MCF 10A (cell line): ENCODE results near the gene PSMB10. TPM values are rescaled to one million over a fixed set of nuclear protein-coding genes. Genes with fewer than 3 reads are reported as not detected.

Experiments used
- BruUV-seq: library from RNA; stranded (reverse); fragments of 400-500 nt; replicated peaks from 2 replicates; lab custom pipeline; 2021; lab: Mats Ljungman, UMichigan
- CTCF ChIA-PET: fragments of 300-600 bp; sonication (Branson Sonifier 250); formaldehyde crosslinking; extraction: SDS; loops from one replicate; lab custom pipeline; 2021; ENCODE audit warnings: antibody characterized with exemption, inconsistent platforms; lab: Yijun Ruan, JAX
- POLR2A ChIA-PET: fragments of 300-600, 350-650 bp; sonication (Branson Sonifier 250); formaldehyde crosslinking; extraction: SDS; loops from one replicate; lab custom pipeline; 2020; ENCODE audit warnings: antibody characterized with exemption, inconsistent platforms; lab: Yijun Ruan, JAX
- DNase-seq: peaks from one replicate; pipeline ENCODE4 v3.0.0-alpha.2; 2018; ENCODE audit not compliant: unreplicated experiment
- H3K27ac Mint-ChIP-seq: one replicate; pipeline ENCODE4 v1.8.0; 2022; ENCODE audit warnings: mild to moderate bottlenecking, low read depth, mixed read lengths; ENCODE audit not compliant: unreplicated experiment
- H3K27me3 Mint-ChIP-seq: one replicate; pipeline ENCODE4 v1.8.0; 2022; ENCODE audit warnings: mixed read lengths; ENCODE audit not compliant: insufficient read depth, unreplicated experiment
- H3K36me3 Mint-ChIP-seq: one replicate; pipeline ENCODE4 v1.8.0; 2022; ENCODE audit warnings: mild to moderate bottlenecking, moderate library complexity, mixed read lengths; ENCODE audit not compliant: insufficient read depth, unreplicated experiment
- H3K4me1 Mint-ChIP-seq: one replicate; pipeline ENCODE4 v1.8.0; 2022; ENCODE audit warnings: mixed read lengths; ENCODE audit not compliant: insufficient read depth, unreplicated experiment
- H3K4me3 Mint-ChIP-seq: one replicate; pipeline ENCODE4 v1.8.0; 2022; ENCODE audit warnings: mild to moderate bottlenecking, moderate library complexity, mixed read lengths; ENCODE audit not compliant: unreplicated experiment
- H3K9me3 Mint-ChIP-seq: one replicate; pipeline ENCODE4 v1.8.0; 2022; ENCODE audit warnings: mixed read lengths; ENCODE audit not compliant: unreplicated experiment
- CTCF ChIP-seq: fragments of 200-600 bp; IDR thresholded peaks from one replicate; pipeline ENCODE4 v1.8.0; 2022; ENCODE audit warnings: antibody characterized with exemption, mild to moderate bottlenecking; ENCODE audit not compliant: unreplicated experiment
- intact Hi-C: fragments of 100-400 bp; cut with micrococcal nuclease; formaldehyde crosslinking; loops from 2 replicates; pipeline ENCODE4 v1.14.1; 2022
- total RNA-seq: library from RNA; stranded (reverse); gene quantifications from 2 replicates; pipeline ENCODE4 v1.2.3, GENCODE V29; 2022

Gene PSMB10
- total RNA-seq, 1 experiment from 2014 or later, result 32.7 TPM

GRCh38 chr16:67923414-67924116 lies 13.1 kb downstream of the PSMB10 start:
- BruUV-seq, result no TSS peak
- H3K4me3 Mint-ChIP-seq, result no peak overlapping the region
- H3K27ac Mint-ChIP-seq, result no peak overlapping the region
- TF ChIP-seq CTCF, result no peak
- peaks cover 13% of the 10 kb centered on the region for H3K36me3 Mint-ChIP-seq
- ChIA-PET CTCF (interaction anchor here (0.7 to 2.5 kb wide), 6 partner anchors 19 to 404 kb away, joined by 3 to 11 read pairs (median 4); no protein-coding TSS in a partner anchor), POLR2A (interaction anchor here (1.5 to 3.6 kb wide), 2 partner anchors 11 to 30 kb away, joined by 3 to 21 read pairs; no protein-coding TSS in a partner anchor)
- DNase-seq, result no peak
- H3K4me1 Mint-ChIP-seq, result no peaks in the 10 kb centered on the region
- no peaks in the 10 kb centered on the region for H3K27me3 Mint-ChIP-seq
- H3K9me3 Mint-ChIP-seq, result no peaks in the 10 kb centered on the region
- intact Hi-C loops, result no loop called here

GRCh38 chr16:67922740-67923139 lies 13.9 kb downstream of the PSMB10 start:
- intact Hi-C loops, result no loop called here
- Mint-ChIP-seq H3K27ac (no peak overlapping the region), H3K9me3 (no peaks in the 10 kb centered on the region), H3K27me3 (no peaks in the 10 kb centered on the region), H3K36me3 (peaks cover 15% of the 10 kb centered on the region), H3K4me1 (peaks cover 5% of the 10 kb centered on the region), H3K4me3 (no peak overlapping the region)
- ChIA-PET POLR2A (interaction anchor here (1.5 kb wide), 1 partner anchor 29 kb away, joined by 3 read pairs; no protein-coding TSS in a partner anchor), CTCF (interaction anchor here (0.7 to 2.1 kb wide), 6 partner anchors 13 to 117 kb away, joined by 3 to 11 read pairs (median 4); no protein-coding TSS in a partner anchor)
- no peak for DNase-seq
- BruUV-seq, result no TSS peak
- no peak for TF ChIP-seq CTCF

- no TSS peak for BruUV-seq
- Mint-ChIP-seq H3K4me1 (peaks cover 10% of the 10 kb centered on the region), H3K27me3 (no peaks in the 10 kb centered on the region), H3K36me3 (peaks cover 15% of the 10 kb centered on the region), H3K27ac (no peak overlapping the region), H3K4me3 (no peak overlapping the region), H3K9me3 (no peaks in the 10 kb centered on the region)
- intact Hi-C loops, result no loop called here
- no peak for DNase-seq
- ChIA-PET CTCF (interaction anchor here (0.7 to 2.1 kb wide), 5 partner anchors 13 to 118 kb away, joined by 3 to 11 read pairs (median 3); no protein-coding TSS in a partner anchor), POLR2A (no interaction called here)
- TF ChIP-seq CTCF, result no peak
Measured at GRCh38 chr16:67922221-67922620, 14.4 kb downstream of the PSMB10 start.

GRCh38 chr16:67919622-67920221 lies 16.9 kb downstream of the PSMB10 start:
- H3K4me1 Mint-ChIP-seq, result peaks cover 15% of the 10 kb centered on the region
- no peak for TF ChIP-seq CTCF
- ChIA-PET CTCF (interaction anchor here (0.8 to 1.6 kb wide), 5 partner anchors 9 to 103 kb away, joined by 3 to 8 read pairs (median 4); partner anchors contain the start of gene NRN1L), POLR2A (interaction anchor here (0.6 kb wide), 1 partner anchor 109 kb away, joined by 3 read pairs; no protein-coding TSS in a partner anchor)
- no peaks in the 10 kb centered on the region for H3K9me3 Mint-ChIP-seq
- BruUV-seq, result no TSS peak
- H3K27ac Mint-ChIP-seq, result no peak overlapping the region
- intact Hi-C loops, result loop anchor here (5.0 kb wide), 1 partner anchor 77 kb away; the partner anchor contains the start of gene THAP11
- H3K4me3 Mint-ChIP-seq, result no peak overlapping the region
- no peak for DNase-seq
- no peaks in the 10 kb centered on the region for H3K27me3 Mint-ChIP-seq
- peaks cover 15% of the 10 kb centered on the region for H3K36me3 Mint-ChIP-seq
